ENCODE measurements around the gene COQ10A.

- TF ChIP-seq CTCF (conservative IDR thresholded peaks at IDR 0.05) (no peak), EZH2 (IDR thresholded peaks at IDR 0.05; ENCODE audit: low read depth) (no peak)
Observed at GRCh38 chr12:56300644-56301464, 34.1 kb downstream of the COQ10A start.

Data from PC-9 (cell line).